Activated CD4-positive, CD25-positive, alpha-beta regulatory T cell treated with anti-CD3 and anti-CD28 coated beads, Interleukin-2, amount 50 U/mL, for 24 hours (primary cell): ENCODE data around the gene RASA4B.
"Not testable (repeated sequence)": the region's sequence is repeated elsewhere in the genome, so short reads cannot be mapped to it uniquely, and the experiment has no call there.

Experiments used
- ATAC-seq, 2 donors: fragments of 150-1000 bp; cut with Tn5 transposase; one replicate each; pipeline ENCODE4 v1.10.0; 2021; ENCODE audit warnings: mild to moderate bottlenecking in 1 of 2, moderate library complexity in 1 of 2

The RASA4B gene

DNA sequence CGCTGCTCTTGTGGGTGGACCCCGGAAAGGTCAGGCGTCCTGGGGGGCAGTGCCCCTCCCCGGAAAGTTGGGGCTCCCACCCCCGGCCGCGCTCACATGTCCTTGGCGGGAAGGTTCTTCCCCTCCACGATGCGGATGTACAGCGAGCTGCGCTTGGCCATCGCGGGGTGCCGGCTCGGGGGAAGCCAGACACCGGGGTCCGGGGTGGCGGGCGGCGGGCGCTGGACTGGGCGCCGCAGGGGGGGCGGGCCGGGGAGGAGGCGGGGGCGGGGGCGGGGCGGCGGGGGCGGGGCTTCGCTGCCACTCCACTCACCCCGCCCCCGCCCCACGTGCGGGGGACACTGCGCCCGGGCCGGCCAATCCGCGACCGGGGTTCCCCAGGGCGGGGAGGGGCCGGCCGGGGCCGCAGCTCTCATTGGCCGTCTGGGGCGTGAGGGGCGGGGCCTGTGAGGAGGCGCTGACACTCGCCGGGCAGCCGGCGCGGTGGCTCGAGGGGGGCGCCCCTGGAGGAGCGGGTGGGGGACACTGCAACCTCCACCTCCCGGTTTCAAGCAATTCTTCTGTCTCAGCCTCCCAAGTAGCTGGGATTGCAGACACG is at the start of gene RASA4B:
Gene RASA4B (minus strand): TSS at position 228 of the 598 bp plus-strand sequence. CDS start 67 bp downstream, at position 161.
- ATAC-seq: peak; percentile 97 to 98

DNA sequence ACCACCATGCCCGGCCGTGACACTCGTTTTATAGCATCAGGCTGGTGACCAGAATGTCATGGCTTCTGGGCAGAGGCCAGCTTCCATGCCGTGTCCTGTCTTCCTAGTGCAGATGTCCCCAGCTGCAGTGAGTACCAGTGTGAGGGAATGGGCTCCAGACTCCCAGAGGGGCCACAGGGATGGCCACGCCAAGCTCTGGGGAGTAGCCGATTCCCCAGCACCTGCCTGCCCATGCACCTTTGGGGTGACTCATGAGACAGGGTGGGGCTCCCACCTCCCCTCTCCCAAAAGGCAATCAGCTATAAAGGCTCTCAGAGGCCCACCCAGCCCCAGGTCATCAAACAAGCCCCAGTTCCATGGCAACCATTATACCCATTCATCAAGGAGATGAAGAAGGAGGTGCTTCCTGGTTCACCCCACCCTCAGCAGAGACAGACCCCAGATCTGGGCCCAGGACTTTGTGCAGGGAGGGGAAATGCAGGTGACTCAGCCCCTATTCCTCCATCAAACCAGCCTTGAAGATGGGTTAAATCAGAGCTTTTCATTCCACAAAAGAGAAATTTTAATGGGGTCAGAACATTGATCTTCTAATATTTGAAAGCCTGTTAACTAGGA is 33.3 kb upstream of the RASA4B start, which contains the start of gene SPDYE2:
Gene SPDYE2 (plus strand): TSS at position 419 of the 615 bp plus-strand sequence. CDS start 2,030 bp downstream, outside the sequence.
- ATAC-seq: not testable (repeated sequence)

DNA sequence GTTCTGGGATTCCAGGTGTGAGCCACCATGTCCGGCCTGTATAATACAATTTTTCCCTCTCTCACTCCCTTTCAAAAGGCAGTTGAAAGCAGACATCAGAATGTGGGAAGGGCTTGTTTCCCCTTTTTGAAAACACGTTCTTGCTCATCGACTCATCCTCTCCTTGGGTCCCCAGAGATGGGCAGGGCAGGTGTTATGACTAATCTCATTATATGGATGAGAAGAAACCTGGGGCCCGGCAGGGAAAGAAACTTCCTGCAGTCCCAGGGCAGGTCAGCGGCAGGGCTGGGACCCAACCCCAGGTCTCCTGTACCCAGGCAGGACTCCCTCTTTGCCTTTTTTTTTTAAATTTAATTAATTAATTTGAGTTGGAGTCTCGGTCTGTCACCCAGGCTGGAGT is 28.8 kb upstream of the RASA4B start:
- peak; percentile 28 to 32 for ATAC-seq

DNA sequence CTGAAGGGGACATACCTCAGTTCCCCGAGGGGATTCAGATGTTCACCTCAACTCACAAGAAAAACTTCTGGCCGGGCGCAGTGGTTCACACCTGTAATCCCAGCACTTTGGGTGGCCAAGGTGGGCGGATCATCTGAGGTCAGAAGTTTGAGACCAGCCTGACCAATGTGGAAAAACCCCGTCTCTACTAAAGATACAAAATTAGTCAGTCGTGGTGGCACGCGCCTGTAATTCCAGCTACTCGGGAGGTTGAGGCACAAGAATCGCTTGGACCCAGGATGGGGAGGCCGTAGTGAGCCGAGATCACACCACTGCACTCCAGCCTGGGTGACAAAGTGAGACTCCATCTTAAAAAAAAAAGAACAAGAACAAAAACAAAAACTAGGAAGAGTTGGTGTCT is 27.7 kb upstream of the RASA4B start:
- not testable (repeated sequence) for ATAC-seq

DNA sequence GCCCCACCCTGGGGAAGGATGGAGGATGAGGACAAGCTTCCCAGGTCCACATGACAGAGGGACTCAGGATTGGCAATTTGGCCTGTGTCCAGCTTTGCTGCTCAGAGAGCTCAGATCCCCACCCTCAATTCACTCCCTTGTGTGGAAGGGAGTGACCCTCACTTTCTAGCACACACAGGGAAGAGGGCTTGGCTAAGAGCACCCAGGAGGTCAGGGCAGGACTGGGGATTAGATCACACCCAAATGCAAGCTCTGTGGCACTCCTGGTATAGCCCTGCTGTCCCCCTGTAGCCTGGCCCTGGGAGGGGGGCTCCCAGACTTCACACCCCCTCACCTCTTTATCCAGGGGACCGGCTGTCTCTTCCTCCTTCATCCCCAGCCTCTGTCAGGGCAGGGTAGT is 26.8 kb upstream of the RASA4B start:
- ATAC-seq: not testable (repeated sequence)

DNA sequence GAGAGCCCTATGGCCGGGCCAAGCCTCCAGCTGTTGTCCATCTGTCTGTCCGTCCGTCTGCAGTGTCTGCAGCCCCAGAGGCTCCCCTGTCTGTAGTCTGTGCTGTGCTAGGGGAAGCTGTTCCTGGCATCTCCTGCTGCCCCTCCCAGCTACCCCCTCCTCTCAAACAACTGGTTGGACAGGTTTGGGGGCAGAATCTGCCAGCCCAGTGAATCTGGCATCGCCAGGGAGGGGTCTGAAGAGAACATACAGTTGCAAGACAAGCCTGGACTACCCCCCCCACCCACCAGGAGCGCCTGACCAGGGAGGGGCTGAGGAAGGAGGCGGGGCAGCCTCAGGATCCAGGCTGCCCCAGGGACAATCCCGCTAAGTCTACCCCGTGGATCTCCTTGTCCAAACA is 26.0 kb upstream of the RASA4B start, which contains the start of gene UPK3BL2:
Gene UPK3BL2 (minus strand): TSS at position 101 of the 400 bp plus-strand sequence. CDS start 60 bp downstream, at position 41.
- ATAC-seq: not testable (repeated sequence)

DNA sequence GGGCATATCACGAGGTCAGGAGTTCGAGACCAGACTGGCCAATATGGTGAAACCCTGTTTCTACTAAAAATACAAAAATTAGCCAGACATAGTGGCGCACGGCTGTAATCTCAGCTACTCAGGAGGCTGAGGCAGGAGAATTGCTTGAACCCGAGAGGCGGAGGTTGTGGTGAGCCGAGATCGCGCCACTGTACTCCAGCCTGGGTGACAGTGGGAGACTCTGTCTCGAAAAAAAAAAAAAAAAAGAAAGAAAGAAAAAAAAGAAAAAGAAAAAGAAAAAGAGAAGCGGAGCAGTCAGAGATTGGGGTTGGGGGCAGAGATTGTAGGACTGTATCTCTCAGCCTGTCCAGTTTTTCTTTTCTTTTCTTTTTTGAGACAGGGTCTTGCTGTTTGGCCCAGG is 25.2 kb upstream of the RASA4B start:
- ATAC-seq: not testable (repeated sequence)

DNA sequence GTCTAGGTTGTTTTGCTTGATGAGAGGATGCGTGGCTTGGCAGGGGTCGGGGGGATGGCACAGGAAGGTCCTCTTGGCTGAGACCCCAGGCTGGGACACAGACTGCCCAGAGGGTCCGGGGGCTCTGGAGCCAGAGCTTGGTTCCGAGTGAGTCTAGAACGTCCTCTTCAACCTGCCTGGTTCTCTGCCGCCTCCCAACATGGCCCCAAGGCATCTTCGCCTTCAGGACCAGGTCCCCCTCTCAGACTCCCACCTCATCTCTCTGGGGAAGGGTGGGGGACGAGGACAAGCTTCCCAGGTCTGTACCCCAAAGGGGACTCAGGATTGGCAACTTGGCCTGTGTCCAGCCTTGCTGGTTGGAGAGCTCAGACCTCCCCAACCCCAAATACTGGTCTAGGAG is 24.5 kb upstream of the RASA4B start:
- not testable (repeated sequence) for ATAC-seq

DNA sequence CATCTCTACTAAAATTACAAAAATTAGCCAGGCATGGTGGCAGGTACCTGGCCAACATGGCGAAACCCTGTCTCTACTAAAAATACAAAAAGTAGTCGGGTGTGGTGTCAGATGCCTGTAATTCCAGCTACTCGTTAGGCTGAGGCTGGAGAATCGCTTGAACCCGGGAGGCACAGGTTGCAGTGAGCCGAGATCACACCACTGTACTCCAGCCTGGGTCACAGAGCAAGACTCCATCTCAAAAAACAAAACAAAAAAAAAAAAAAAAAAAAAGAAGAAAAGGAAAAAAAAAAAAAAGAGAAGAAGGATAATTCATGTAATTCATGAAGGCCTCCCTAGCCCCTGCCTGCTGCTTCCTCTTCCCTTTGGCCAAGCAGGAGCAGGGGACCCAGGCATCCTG is 23.0 kb upstream of the RASA4B start:
- ATAC-seq: not testable (repeated sequence)

DNA sequence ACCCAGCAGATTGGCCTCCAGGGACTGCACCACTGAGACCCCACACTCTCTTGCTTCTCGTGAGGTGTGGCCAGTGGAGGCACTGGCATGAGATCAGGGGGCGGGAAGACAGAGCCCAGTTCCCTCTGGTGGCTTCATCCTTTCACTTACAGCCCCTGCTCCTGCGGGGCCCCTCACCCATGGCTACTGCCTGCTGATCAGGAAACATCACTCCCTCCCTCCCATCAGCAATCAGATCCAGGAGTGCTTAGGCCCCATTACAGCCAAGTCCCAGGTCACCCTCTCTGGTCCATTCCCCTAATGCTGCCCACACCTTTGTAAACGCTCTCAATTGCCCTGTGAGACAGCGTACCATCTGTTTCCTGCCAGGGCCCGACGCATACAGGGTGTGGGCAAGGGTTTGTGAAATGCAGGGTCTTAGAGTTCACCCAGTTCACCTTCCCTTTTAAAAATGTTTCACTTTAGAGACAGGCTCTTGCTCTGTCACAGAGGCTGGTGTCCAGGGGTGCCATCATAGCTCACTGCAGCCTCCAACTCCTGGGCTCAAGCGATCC is 17.6 kb upstream of the RASA4B start:
- not testable (repeated sequence) for ATAC-seq

DNA sequence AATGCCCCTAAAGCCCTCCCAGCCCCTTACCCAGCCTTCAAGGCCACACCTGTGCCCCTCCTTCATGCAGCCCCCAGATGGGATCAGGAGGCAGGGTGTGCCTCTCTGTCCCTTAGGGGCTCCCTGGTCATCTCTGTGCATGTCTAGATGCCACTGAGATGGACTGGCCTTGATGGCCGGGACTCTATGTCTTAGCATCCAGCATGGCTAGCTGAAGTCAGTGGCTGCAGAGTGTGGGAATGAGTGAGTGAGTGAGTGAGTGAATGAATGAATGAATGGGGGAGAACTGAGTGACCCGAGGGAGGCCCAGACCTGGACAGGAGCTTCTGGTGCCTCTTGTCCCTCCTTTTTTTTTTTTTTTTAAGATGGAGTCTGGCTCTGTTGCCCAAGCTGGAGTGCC is 14.6 kb upstream of the RASA4B start:
- ATAC-seq: peak in 1 of 2 donors; percentile 11

DNA sequence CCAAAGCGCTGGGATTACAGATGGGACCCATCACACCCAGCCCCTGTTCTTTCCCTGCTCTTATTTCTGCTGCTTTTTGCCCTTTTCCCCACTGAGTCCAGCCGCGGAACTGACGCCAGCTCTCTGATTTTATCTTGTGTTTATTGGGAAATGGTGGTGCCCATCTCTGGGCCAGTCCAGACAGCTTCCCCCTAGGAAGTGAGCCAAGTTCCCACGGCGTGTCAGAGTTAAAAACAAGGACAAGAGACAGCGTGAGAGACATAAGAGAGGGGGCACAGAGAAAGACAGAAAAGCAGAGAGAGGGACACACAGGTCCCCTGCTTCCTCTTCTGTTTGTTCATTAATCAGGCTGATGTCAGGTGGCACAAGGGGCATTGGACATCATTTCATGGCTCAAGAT is 14.0 kb upstream of the RASA4B start:
- ATAC-seq: not testable (repeated sequence)

DNA sequence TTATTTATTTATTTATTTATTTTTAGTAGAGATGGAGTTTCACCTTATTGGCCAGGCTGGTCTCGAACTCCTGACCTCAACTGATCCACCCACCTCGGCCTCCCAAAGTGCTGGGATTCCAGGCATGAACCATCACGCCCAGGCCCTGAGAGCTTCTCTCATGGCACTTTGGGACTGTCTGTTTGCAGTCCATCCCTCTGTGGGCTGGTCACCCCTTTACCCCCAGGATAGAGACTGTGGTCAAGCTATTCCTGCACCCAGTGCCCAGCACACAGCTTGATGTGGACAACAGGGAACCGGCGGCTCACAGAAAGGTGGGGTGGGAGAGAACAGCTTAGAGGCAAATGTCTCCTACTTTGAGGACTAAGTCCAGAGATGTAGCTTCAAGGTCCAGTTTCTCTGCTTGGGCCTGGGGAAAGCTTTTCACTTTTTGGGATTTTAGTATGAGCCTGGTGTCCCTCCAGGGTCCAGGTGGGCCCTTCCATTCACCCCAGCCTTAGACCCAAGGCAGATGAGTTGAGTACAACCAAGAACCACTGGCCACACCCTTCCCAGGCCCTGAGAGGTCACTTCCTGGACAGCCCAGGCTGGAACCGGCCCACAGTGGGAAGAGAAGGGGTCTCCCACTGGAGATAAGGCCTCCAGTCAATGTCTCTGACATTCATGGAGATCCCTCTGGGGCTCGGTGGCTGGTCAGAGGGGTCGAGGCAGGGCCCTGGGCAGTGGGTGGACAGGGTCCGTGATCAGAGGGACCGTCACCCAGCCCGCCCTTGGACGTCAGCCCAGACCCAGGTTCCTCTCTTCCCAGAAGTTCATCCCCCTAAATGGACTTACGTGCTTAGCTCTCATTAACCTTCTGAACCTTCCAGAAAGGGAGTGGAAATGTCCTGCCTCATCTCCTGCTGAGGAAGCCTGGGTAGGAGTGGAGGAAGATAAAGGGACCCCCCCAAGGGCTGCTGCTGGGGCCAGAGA is 10.5 kb upstream of the RASA4B start:
- ATAC-seq: not testable (repeated sequence)

DNA sequence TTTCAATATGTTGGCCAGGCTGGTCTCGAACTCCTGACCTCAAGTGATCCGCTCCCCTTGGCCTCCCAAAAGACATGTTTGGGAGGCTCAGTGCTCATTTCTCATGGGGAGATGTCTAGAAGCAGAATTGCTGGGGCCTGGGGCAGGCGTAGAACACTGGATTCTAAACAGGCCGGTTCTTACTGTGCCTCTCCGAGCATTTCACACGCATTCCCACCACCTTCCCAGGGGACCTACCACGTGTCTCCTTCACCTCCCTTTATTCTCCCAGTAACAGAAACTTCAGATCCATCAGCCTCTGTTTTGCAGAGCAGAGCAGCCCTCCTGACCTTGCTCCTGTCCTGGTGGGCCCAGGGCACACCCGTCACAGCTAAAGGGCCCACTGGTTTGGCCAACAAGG is 9.6 kb upstream of the RASA4B start:
- not testable (repeated sequence) for ATAC-seq

DNA sequence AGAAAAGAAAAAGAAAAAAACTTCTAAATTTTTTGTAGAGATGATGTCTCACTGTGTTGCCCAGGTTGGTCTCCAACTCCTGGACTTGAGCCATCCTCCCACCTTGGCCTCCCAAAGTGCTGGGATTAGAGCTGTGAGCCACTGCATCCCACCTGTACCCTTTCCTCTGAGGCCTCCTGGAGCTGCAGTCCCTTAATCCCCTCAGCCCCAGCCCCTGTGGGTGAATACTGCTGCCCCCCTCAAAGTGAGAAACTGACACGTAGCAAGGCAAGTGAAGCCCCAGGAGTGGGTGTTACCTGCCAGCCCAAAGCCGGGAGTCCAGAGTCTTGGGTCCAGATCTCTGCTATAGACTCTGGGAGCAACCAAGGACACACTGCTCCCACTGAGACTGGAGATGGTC is 7.2 kb upstream of the RASA4B start:
- ATAC-seq: not testable (repeated sequence)

DNA sequence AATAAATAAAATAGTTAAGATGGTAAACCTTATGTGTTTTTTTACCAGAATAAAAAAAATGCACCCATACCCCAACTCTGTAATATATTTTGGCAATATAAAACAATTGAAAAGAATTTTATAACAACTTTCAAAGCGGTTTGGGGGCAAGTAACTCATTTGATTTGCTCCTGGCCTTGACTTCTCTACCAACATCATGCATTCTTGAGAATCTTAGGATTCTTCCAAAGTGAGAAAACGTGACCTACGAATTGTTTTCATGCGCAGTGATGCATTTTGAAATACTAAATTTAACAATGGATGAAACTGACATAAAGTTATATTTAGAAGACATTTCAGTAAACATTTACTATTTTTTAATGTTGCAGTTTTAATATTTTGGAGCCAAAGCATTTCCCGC is 3.2 kb upstream of the RASA4B start:
- not testable (repeated sequence) for ATAC-seq

DNA sequence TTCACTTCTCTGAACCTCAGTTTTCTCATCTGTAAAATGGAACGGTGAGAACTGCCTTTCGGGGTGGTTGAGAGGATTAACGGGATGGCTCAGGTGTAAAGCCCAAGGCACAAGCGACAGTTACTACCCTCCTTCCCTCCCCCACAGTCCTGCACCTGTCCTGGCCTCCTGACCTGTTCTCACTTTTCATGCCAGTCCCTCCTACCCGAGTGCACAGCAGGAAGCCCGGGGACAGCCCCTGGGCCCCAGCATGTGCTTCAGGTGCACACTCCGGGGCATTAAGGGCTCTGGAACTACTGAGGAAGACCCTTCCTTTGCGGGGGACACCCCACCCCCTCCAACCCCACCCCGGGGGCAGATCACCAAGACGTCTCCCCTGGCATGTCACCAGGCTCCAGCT is 626 bp downstream of the RASA4B start:
- ATAC-seq: peak in 1 of 2 donors; percentile 11

DNA sequence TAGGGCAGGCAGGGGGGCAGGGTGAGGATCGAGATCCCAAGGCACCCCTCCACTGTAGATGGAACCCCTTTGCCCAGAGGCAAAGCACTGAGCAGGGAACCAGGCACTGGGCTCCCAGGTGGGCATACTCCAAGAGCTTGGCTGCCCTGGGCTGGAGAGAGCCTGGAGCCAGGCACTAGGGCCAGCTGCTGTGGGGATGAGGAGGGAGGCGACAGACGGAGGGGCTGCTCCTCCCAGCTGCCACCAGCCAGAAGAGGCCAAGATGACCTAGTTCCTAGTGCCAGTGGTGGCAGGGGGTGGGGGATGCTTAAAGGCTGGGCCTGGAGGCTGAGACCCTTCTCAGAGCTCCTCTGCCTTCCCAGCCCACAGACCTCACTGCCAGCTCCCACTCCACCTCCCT is 1.7 kb downstream of the RASA4B start:
- ATAC-seq: not testable (repeated sequence)

DNA sequence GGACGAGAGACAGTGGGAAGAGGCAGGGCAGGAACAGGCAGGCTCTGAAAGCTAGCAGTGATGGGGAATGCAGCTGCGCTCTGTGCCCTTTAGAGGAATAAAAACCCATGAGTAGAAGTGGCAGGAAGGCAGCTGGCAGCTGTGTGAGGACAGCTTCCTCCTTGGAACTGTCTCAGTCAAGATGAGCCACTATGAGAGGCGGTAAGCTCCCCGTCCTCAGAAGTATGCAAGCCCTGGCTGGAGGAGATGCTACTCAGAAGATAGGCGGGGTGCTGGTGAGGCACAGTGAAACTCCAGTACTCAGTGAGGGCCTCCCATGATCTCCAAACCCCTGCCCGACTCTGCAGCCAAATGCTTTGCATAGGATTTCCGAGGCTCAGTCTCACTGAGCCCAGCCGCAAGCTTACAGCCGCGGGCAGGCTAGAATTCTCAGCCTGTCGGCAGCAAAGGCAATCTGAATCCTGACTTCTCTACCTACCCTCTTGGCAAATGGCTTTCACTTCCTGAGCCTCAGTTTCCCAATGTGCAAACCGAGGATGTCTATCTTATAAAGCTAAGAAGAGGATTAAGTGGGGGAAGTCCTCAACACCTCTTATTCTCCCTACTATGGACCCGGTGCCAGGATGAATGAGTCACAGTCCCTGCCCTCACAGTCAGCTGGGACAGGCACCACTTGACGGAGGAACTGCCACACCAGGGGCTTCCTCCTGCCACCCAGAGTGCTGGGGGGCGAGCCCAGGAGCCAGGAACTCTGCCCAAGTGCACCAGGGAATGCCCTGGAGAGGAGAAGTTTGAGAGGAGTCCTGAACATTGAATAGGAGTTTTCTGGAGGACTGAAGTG is 2.5 kb downstream of the RASA4B start:
- not testable (repeated sequence) for ATAC-seq

DNA sequence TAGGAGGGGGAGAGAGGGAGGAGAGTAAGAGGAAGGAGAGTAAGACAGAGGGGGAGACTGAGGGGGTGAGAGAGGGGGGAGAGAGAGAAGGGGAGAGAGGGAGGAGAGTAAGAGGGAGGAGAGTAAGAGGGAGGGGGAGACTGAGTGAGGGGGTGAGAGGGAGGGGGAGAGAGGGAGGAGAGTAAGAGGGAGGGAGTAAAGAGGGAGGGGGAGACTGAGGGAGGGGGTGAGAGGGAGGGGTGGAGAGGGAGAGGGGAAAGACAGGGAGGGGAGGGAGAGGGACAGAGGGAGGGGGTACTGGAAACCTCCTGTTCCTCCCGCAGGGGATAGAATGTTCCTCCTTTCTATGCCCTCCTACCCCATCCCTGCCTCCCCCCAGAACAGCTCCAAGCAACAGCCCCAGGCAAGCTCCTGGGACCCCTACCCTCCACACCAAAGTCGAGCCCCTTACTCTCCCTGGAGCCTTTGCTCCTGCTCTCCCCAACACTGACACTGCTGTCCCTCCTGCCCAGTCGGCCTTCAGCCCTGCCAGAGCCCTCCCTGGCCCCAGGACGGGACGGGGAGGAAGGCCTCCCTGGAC is 4.8 kb downstream of the RASA4B start:
- ATAC-seq: not testable (repeated sequence)

DNA sequence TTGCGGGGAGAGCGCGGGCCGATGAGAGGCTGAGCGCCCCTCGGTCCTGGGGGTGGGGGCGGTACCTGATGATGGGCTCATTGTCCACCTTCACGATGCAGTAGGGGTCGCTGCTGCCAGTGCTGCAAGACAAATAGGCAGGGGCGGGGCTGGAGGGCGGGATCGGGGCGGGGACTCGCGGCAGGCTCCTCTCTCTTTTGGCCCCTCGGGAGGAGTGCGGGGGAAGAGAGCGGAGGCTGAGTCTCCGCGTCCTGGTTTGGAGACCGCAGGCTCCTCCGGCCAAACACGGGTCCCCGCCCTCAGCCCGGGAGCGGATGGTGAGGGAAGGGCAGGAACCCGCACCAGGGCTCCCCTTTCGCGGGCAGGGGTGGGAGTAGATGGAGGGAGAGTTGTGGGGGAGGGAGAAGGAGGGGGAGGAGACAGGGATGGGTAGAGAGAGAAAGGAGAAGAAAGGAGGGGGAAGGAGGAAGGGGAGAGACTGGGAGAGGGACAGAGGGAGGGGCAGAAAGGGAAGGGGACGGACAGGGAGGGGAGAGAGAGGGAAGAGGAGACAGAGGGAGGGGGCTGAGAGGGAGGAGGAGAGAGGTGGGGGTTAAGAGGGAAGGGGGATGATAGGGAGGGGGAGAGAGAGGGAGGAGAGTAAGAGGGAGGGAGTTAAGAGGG is 5.6 kb downstream of the RASA4B start:
- ATAC-seq: peak; percentile 48 to 66
